Measurements from ENCODE around the gene IRX3.

Gene IRX3

GRCh38 chr16:54236773-54237172, 49.8 kb downstream of the IRX3 start:
- TF ChIP-seq, protein P1, sequence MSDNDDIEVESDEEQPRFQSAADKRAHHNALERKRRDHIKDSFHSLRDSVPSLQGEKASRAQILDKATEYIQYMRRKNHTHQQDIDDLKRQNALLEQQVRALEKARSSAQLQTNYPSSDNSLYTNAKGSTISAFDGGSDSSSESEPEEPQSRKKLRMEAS (IDR thresholded peaks at IDR 0.05; ENCODE audit: low read depth, low read length): no peak
- no peak for TF ChIP-seq POLR2A (IDR thresholded peaks at IDR 0.05; ENCODE audit: extremely low read depth, insufficient read length)
- TF ChIP-seq MYC (IDR thresholded peaks at IDR 0.05; ENCODE audit: low read depth, low read length): no peak
- TF ChIP-seq CTCF (IDR thresholded peaks at IDR 0.05; ENCODE audit: low read depth, low read length): no peak
- DNase-seq (ENCODE audit: low read depth): no peak
- H3K4me3 ChIP-seq (ENCODE audit: low read depth, low read length): no peak overlapping the region

DNA sequence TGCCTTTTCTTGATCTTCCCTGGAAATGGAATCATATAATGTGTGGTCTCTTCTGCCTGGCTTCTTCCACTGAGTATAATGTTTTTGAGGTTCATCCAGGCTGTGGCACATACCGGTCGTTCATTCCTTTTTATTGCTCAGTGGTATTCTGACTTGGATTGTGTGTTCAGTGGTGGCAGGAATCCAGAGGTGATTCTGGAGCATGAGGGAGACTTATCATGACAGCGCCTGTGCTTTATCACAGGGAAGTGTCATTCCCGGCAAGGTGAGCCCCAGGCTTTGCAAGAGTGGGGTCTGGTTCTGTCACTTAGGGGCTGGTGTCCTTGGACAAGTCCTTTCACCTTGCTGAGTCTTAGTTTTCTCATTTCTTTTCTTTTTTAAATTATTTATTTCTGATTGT, 53.0 kb downstream of the IRX3 start:
- no peak overlapping the region for H3K4me3 ChIP-seq (ENCODE audit: low read depth, low read length)
- DNase-seq (ENCODE audit: low read depth): no peak
- TF ChIP-seq CTCF (IDR thresholded peaks at IDR 0.05; ENCODE audit: low read depth, low read length) (no peak), POLR2A (IDR thresholded peaks at IDR 0.05; ENCODE audit: extremely low read depth, insufficient read length) (no peak), MYC (IDR thresholded peaks at IDR 0.05; ENCODE audit: low read depth, low read length) (no peak)
- TF ChIP-seq, protein P1 (IDR thresholded peaks at IDR 0.05; ENCODE audit: low read depth, low read length): no peak
